Measurements from ENCODE around the gene KATNAL1. TPM values are rescaled to one million over a fixed set of nuclear protein-coding genes. Genes with fewer than 3 reads are reported as not detected.
A peak's percentile ranks its signal among the peaks of the same experiment; 100 is the strongest.

Gene KATNAL1
- polyA plus RNA-seq, 2 donors = 0.92 to 1.3 TPM

GRCh38 chr13:30318026-30318425, 10.7 kb upstream of the KATNAL1 start:
- Histone ChIP-seq H3K36me3 (ENCODE audit: control insufficient read depth in 2 of 2, insufficient read depth in 2 of 2, low read length in 1 of 2) (peaks cover 0 to 3% of the 10 kb centered on the region in 2 donors), H3K4me1 (ENCODE audit: control insufficient read depth in 2 of 2, insufficient read depth in 2 of 2, low read length in 1 of 2) (no peaks in the 10 kb centered on the region), H3K9me3 (ENCODE audit: control insufficient read depth in 2 of 2, insufficient read depth in 1 of 2, low read depth in 1 of 2, low read length in 1 of 2) (no peaks in the 10 kb centered on the region), H3K27ac (ENCODE audit: low read depth in 2 of 2, low read length in 1 of 2) (no peak overlapping the region), H3K27me3 (ENCODE audit: control insufficient read depth in 1 of 2, insufficient read depth in 2 of 2, low read length in 2 of 2) (no peaks in the 10 kb centered on the region), H3K4me3 (ENCODE audit: low read depth in 1 of 2, low read length in 2 of 2) (no peak overlapping the region)
- 80 to 90% methylated on average over 1 of the region's 1 CpG for WGBS, 2 donors

GRCh38 chr13:30314562-30314961, 7.2 kb upstream of the KATNAL1 start:
- Histone ChIP-seq H3K27me3 (ENCODE audit: control insufficient read depth in 1 of 2, insufficient read depth in 2 of 2, low read length in 2 of 2) (no peaks in the 10 kb centered on the region), H3K27ac (ENCODE audit: low read depth in 2 of 2, low read length in 1 of 2) (no peak overlapping the region), H3K9me3 (ENCODE audit: control insufficient read depth in 2 of 2, insufficient read depth in 1 of 2, low read depth in 1 of 2, low read length in 1 of 2) (no peaks in the 10 kb centered on the region), H3K36me3 (ENCODE audit: control insufficient read depth in 2 of 2, insufficient read depth in 2 of 2, low read length in 1 of 2) (no peaks in the 10 kb centered on the region), H3K4me3 (ENCODE audit: low read depth in 1 of 2, low read length in 2 of 2) (no peak overlapping the region), H3K4me1 (ENCODE audit: control insufficient read depth in 2 of 2, insufficient read depth in 2 of 2, low read length in 1 of 2) (no peaks in the 10 kb centered on the region)
- 82 to 85% methylated on average over 2 of the region's 2 CpGs for WGBS, 2 donors

GRCh38 chr13:30314069-30314468, 6.7 kb upstream of the KATNAL1 start:
- Histone ChIP-seq H3K27ac (ENCODE audit: low read depth in 2 of 2, low read length in 1 of 2) (no peak overlapping the region), H3K4me3 (ENCODE audit: low read depth in 1 of 2, low read length in 2 of 2) (no peak overlapping the region), H3K9me3 (ENCODE audit: control insufficient read depth in 2 of 2, insufficient read depth in 1 of 2, low read depth in 1 of 2, low read length in 1 of 2) (no peaks in the 10 kb centered on the region), H3K27me3 (ENCODE audit: control insufficient read depth in 1 of 2, insufficient read depth in 2 of 2, low read length in 2 of 2) (no peaks in the 10 kb centered on the region), H3K36me3 (ENCODE audit: control insufficient read depth in 2 of 2, insufficient read depth in 2 of 2, low read length in 1 of 2) (no peaks in the 10 kb centered on the region), H3K4me1 (ENCODE audit: control insufficient read depth in 2 of 2, insufficient read depth in 2 of 2, low read length in 1 of 2) (no peaks in the 10 kb centered on the region)
- 93 to 94% methylated on average over 2 of the region's 2 CpGs for WGBS, 2 donors

GRCh38 chr13:30313311-30313710, 6.0 kb upstream of the KATNAL1 start:
- Histone ChIP-seq H3K4me3 (ENCODE audit: low read depth in 1 of 2, low read length in 2 of 2) (no peak overlapping the region), H3K27me3 (ENCODE audit: control insufficient read depth in 1 of 2, insufficient read depth in 2 of 2, low read length in 2 of 2) (no peaks in the 10 kb centered on the region), H3K9me3 (ENCODE audit: control insufficient read depth in 2 of 2, insufficient read depth in 1 of 2, low read depth in 1 of 2, low read length in 1 of 2) (no peaks in the 10 kb centered on the region), H3K36me3 (ENCODE audit: control insufficient read depth in 2 of 2, insufficient read depth in 2 of 2, low read length in 1 of 2) (no peaks in the 10 kb centered on the region), H3K4me1 (ENCODE audit: control insufficient read depth in 2 of 2, insufficient read depth in 2 of 2, low read length in 1 of 2) (no peaks in the 10 kb centered on the region), H3K27ac (ENCODE audit: low read depth in 2 of 2, low read length in 1 of 2) (no peak overlapping the region)
- 39 to 46% methylated on average over 3 of the region's 3 CpGs for WGBS, 2 donors

GRCh38 chr13:30312904-30313303, 5.6 kb upstream of the KATNAL1 start:
- 28 to 37% methylated on average over 1 of the region's 1 CpG for WGBS, 2 donors
- no peak overlapping the region for H3K4me3 ChIP-seq (ENCODE audit: low read depth in 1 of 2, low read length in 2 of 2)
- H3K9me3 ChIP-seq (ENCODE audit: control insufficient read depth in 2 of 2, insufficient read depth in 1 of 2, low read depth in 1 of 2, low read length in 1 of 2) = no peaks in the 10 kb centered on the region
- no peaks in the 10 kb centered on the region for H3K36me3 ChIP-seq (ENCODE audit: control insufficient read depth in 2 of 2, insufficient read depth in 2 of 2, low read length in 1 of 2)
- H3K4me1 ChIP-seq (ENCODE audit: control insufficient read depth in 2 of 2, insufficient read depth in 2 of 2, low read length in 1 of 2) = no peaks in the 10 kb centered on the region
- H3K27ac ChIP-seq (ENCODE audit: low read depth in 2 of 2, low read length in 1 of 2) = no peak overlapping the region
- H3K27me3 ChIP-seq (ENCODE audit: control insufficient read depth in 1 of 2, insufficient read depth in 2 of 2, low read length in 2 of 2) = no peaks in the 10 kb centered on the region

- no peak overlapping the region for H3K27ac ChIP-seq (ENCODE audit: low read depth in 2 of 2, low read length in 1 of 2)
Observed at GRCh38 chr13:30308548-30308947, 1.2 kb upstream of the KATNAL1 start.

GRCh38 chr13:30307971-30308290, 580 bp upstream of the KATNAL1 start:
- H3K4me3 ChIP-seq (ENCODE audit: low read depth in 1 of 2, low read length in 2 of 2) = peak overlapping the region in 1 of 2 donors; percentile 88
- no peaks in the 10 kb centered on the region for H3K9me3 ChIP-seq (ENCODE audit: control insufficient read depth in 2 of 2, insufficient read depth in 1 of 2, low read depth in 1 of 2, low read length in 1 of 2)
- 29 to 30% methylated on average over 8 of the region's 8 CpGs for WGBS, 2 donors
- H3K4me1 ChIP-seq (ENCODE audit: control insufficient read depth in 2 of 2, insufficient read depth in 2 of 2, low read length in 1 of 2) = no peaks in the 10 kb centered on the region
- H3K36me3 ChIP-seq (ENCODE audit: control insufficient read depth in 2 of 2, insufficient read depth in 2 of 2, low read length in 1 of 2) = no peaks in the 10 kb centered on the region
- H3K27ac ChIP-seq (ENCODE audit: low read depth in 2 of 2, low read length in 1 of 2) = no peak overlapping the region
- H3K27me3 ChIP-seq (ENCODE audit: control insufficient read depth in 1 of 2, insufficient read depth in 2 of 2, low read length in 2 of 2) = no peaks in the 10 kb centered on the region

More at GRCh38 chr13:30308548-30308947, 1.2 kb upstream of the KATNAL1 start:
- no peak overlapping the region for H3K4me3 ChIP-seq (ENCODE audit: low read depth in 1 of 2, low read length in 2 of 2)
- 76 to 77% methylated on average over 4 of the region's 4 CpGs for WGBS, 2 donors
- H3K9me3 ChIP-seq (ENCODE audit: control insufficient read depth in 2 of 2, insufficient read depth in 1 of 2, low read depth in 1 of 2, low read length in 1 of 2) = no peaks in the 10 kb centered on the region
- H3K4me1 ChIP-seq (ENCODE audit: control insufficient read depth in 2 of 2, insufficient read depth in 2 of 2, low read length in 1 of 2) = no peaks in the 10 kb centered on the region
- no peaks in the 10 kb centered on the region for H3K27me3 ChIP-seq (ENCODE audit: control insufficient read depth in 1 of 2, insufficient read depth in 2 of 2, low read length in 2 of 2)
- H3K36me3 ChIP-seq (ENCODE audit: control insufficient read depth in 2 of 2, insufficient read depth in 2 of 2, low read length in 1 of 2) = no peaks in the 10 kb centered on the region

GRCh38 chr13:30306762-30307193, 573 bp downstream of the KATNAL1 start:
- Histone ChIP-seq H3K4me1 (ENCODE audit: control insufficient read depth in 2 of 2, insufficient read depth in 2 of 2, low read length in 1 of 2) (no peaks in the 10 kb centered on the region), H3K36me3 (ENCODE audit: control insufficient read depth in 2 of 2, insufficient read depth in 2 of 2, low read length in 1 of 2) (no peaks in the 10 kb centered on the region), H3K9me3 (ENCODE audit: control insufficient read depth in 2 of 2, insufficient read depth in 1 of 2, low read depth in 1 of 2, low read length in 1 of 2) (no peaks in the 10 kb centered on the region), H3K27ac (ENCODE audit: low read depth in 2 of 2, low read length in 1 of 2) (peak overlapping the region; percentile 82 to 94), H3K27me3 (ENCODE audit: control insufficient read depth in 1 of 2, insufficient read depth in 2 of 2, low read length in 2 of 2) (no peaks in the 10 kb centered on the region), H3K4me3 (ENCODE audit: low read depth in 1 of 2, low read length in 2 of 2) (peak overlapping the region; percentile 88 to 95)
- 0 to 1% methylated on average over 35 to 37 of the region's 37 CpGs for WGBS, 2 donors

GRCh38 chr13:30305456-30305970, 1.8 kb downstream of the KATNAL1 start:
- H3K4me3 ChIP-seq (ENCODE audit: low read depth in 1 of 2, low read length in 2 of 2) = no peak overlapping the region

GRCh38 chr13:30303269-30303668, 4.1 kb downstream of the KATNAL1 start:
- 45 to 55% methylated on average over 1 of the region's 1 CpG for WGBS, 2 donors
- Histone ChIP-seq H3K27ac (ENCODE audit: low read depth in 2 of 2, low read length in 1 of 2) (no peak overlapping the region), H3K4me1 (ENCODE audit: control insufficient read depth in 2 of 2, insufficient read depth in 2 of 2, low read length in 1 of 2) (no peaks in the 10 kb centered on the region), H3K4me3 (ENCODE audit: low read depth in 1 of 2, low read length in 2 of 2) (no peak overlapping the region), H3K36me3 (ENCODE audit: control insufficient read depth in 2 of 2, insufficient read depth in 2 of 2, low read length in 1 of 2) (no peaks in the 10 kb centered on the region), H3K9me3 (ENCODE audit: control insufficient read depth in 2 of 2, insufficient read depth in 1 of 2, low read depth in 1 of 2, low read length in 1 of 2) (no peaks in the 10 kb centered on the region), H3K27me3 (ENCODE audit: control insufficient read depth in 1 of 2, insufficient read depth in 2 of 2, low read length in 2 of 2) (no peaks in the 10 kb centered on the region)

More at GRCh38 chr13:30305456-30305970, 1.8 kb downstream of the KATNAL1 start:
- Histone ChIP-seq H3K36me3 (ENCODE audit: control insufficient read depth in 2 of 2, insufficient read depth in 2 of 2, low read length in 1 of 2) (no peaks in the 10 kb centered on the region), H3K4me1 (ENCODE audit: control insufficient read depth in 2 of 2, insufficient read depth in 2 of 2, low read length in 1 of 2) (no peaks in the 10 kb centered on the region), H3K27me3 (ENCODE audit: control insufficient read depth in 1 of 2, insufficient read depth in 2 of 2, low read length in 2 of 2) (no peaks in the 10 kb centered on the region), H3K9me3 (ENCODE audit: control insufficient read depth in 2 of 2, insufficient read depth in 1 of 2, low read depth in 1 of 2, low read length in 1 of 2) (no peaks in the 10 kb centered on the region), H3K27ac (ENCODE audit: low read depth in 2 of 2, low read length in 1 of 2) (no peak overlapping the region)
- WGBS, 2 donors = 77 to 83% methylated on average over 1 of the region's 1 CpG

All from esophagus (tissue), 2 donors.